IPS DF 4.7 (cell line): ENCODE data around the gene CCDC146.
"Not testable (repeated sequence)": the region's sequence is repeated elsewhere in the genome, so short reads cannot be mapped to it uniquely, and the experiment has no call there.

Experiments used
- DNase-seq: peaks from one replicate; pipeline ENCODE4 v3.0.0-alpha.2; 2013; ENCODE audit warnings: low spot score; ENCODE audit errors: extremely low read depth

CCDC146 gene

DNA sequence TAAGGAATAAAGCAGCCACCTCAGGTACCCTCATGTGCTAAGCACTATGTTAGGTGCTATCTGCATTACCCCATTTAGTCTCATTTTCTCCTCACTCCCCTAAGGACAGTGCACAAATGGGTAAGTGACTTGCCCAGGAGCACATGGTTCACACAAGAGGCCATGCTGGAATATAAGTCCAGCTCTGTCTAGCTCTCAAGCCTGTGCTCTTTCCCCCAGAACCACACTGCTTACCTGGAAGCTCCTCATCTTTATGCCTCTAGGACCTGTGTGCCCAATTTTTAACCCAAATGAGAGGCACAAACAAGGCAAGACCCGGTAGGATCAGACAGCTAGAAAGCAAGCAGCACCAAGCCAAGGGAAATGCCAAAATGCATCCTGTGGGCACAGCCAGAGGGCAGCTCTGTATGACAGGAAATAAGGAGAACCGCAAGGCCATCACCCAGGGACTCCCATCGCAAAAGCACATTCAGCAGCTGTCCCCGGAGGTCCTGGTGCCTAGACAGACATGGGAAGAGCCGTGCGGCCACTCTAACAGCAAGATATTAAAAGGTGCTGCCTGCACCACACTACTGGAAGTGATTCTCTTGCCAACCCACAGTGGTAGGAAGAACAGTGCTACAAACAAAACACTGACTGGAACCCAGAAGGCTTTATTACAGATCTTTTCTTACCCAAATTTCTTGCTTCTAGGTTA lies 205.7 kb downstream of the CCDC146 start:
- DNase-seq: no peak

- DNase-seq: no peak
Measured at GRCh38 chr7:77328669-77329068, 206.3 kb downstream of the CCDC146 start.

GRCh38 chr7:77329466-77330168 lies 207.2 kb downstream of the CCDC146 start:
- DNase-seq: no peak

- no peak for DNase-seq
Measured at GRCh38 chr7:77330169-77330882, 207.9 kb downstream of the CCDC146 start.

DNA sequence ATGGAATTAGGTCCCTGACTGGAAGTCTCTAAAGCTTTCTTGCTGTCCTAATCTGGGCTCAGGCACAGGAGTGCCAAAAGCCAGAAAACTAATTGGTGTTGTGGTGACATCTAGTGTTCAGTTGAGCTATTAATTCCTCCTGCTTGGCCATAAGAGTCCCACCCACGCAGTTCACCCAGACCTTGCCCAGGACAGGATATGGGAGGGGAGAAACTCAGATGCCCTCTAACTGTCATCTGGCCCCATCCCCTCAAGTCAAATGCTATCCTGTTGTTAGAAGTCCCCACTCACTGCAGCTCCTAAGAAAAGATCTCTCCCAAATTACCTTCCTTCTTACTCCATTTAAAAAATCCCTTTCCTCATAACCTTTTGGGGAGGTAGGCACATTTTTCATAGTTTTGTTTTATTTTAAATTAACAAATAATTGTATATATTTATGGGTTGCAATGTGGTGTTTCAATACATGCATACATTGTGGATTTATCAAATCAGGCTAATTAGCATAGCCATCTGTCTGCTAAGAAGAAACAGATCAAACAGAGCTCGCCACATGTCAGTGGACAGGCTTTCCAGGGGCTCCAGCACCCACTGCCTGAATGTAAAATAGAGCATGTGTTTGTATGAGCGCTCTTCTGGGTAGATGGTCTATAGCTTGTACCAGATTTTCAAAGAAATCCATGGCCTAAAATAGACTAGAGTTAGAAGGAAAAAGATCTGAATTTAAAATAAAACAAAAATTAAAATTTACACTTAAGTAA lies 209.7 kb downstream of the CCDC146 start:
- DNase-seq: peak; percentile 64

DNA sequence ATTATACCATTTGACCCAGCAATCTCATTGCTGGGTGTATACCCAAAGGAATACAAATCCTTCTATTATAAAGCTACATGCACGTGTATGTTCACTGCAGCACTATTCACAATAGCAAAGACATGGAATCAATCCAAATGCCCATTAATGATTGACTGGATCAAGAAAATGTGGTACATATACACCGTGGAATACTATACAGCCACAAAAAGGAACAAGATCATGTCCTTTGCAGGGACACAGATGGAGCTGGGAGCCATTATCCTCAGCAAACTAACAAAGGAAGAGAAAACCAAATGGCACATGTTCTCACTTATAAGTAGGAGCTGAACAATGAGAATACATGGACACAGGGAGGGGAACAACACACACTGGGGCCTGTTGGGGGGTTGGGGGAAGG lies 211.6 kb downstream of the CCDC146 start:
- not testable (repeated sequence) for DNase-seq

DNA sequence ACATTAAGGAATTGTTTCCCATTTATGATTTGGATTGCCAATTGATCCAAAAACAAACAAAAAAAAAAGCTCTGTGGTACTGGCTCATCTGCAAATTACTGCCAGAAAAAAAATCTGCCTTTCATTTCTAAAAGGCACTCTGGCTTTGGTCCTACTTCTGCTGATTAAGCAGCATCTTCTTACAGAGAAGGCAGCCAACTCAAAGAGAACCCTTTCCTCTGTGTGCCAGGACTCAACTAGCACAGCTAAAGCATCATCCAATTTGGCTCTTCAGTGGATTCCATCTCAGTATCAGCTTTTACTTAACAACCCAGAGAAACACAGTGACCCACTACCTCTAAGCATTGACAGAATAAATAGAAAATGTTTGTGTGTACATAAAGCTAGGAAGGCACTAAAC lies 213.2 kb downstream of the CCDC146 start:
- DNase-seq: no peak

DNA sequence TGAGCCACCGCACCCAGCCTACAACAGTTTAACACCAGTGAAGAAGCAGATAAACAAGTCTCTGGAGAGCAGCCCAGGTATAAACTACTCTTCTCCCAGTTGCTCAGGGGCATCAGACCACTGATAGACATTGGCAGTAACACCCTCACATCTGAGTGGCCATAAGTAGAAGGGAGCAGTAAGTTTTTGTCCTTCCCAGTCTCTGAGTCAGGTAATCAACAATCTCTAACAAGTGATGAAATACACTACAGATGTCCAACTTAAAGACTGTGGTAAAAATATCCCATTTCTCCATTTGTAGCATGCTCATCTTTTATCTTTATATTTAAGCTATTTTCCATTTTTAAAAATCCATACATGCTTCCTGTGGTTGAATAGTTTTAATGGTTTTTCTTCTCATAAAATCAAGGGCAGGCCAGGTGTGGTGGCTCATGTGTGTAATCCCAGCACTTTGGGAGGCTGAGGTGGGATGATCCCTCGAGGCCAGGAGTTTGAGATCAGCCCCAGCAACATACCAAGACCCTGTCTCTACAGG lies 215.1 kb downstream of the CCDC146 start:
- no peak for DNase-seq

DNA sequence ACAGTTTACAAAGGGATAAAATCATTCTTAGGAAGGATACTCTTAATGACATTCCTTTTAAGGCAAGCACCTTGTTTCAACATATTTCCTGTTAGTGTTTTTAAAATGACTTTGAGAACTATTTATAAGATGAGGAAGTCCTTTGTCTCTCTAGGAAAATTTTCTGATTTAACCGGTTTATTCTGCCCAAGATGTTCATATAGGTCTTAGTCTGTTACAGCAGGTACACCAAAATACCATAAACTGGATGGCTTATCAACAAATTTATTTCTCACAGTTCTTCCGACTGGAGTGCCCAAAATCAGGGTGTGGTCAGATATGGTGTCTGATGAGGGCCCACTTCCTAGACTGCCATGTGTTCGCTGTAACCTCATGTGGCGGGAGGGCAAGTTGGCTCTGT lies 215.8 kb downstream of the CCDC146 start:
- no peak for DNase-seq

GRCh38 chr7:77338883-77339629 lies 216.6 kb downstream of the CCDC146 start:
- DNase-seq: no peak

DNA sequence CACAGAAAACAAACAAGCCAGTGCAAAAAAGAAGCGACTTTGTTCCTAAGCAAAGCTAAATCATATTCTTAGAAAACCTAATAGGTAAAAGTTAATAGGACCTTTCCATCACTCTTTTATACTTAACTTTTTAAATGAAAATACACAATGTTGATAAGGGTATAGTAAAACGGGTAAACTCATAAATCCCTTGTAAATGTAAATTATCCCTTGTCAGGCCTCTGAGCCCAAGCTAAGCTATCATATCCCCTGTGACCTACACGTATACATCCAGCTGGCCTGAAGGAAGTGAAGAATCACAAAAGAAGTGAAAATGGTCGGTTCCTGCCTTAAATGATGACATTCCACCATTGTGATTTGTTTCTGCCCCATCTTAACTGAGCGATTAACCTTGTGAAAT lies 217.3 kb downstream of the CCDC146 start:
- no peak for DNase-seq
